Measurements from ENCODE around the gene THTPA. TPM values are rescaled to one million over a fixed set of nuclear protein-coding genes. Genes with fewer than 3 reads are reported as not detected.
A peak's percentile ranks its signal among the peaks of the same experiment; 100 is the strongest.

The THTPA gene
- polyA plus RNA-seq, 1 donor from 2014 or later: 18.1 TPM

GRCh38 chr14:23542261-23542660 is 13.8 kb upstream of the THTPA start:
- no peaks in the 10 kb centered on the region for H3K9me3 Mint-ChIP-seq
- H3K4me3 Mint-ChIP-seq: no peak overlapping the region
- no peaks in the 10 kb centered on the region for H3K36me3 Mint-ChIP-seq
- H3K27ac Mint-ChIP-seq: no peak overlapping the region
- peaks cover 0 to 6% (median 3%) of the 10 kb centered on the region in 3 donors for H3K4me1 Mint-ChIP-seq
- peaks cover 3% of the 10 kb centered on the region for H3K27me3 Mint-ChIP-seq

GRCh38 chr14:23543403-23543802 is 12.7 kb upstream of the THTPA start:
- no peak overlapping the region for H3K27ac Mint-ChIP-seq
- peaks cover 3% of the 10 kb centered on the region for H3K27me3 Mint-ChIP-seq
- H3K4me3 Mint-ChIP-seq: no peak overlapping the region
- no peaks in the 10 kb centered on the region for H3K9me3 Mint-ChIP-seq
- H3K4me1 Mint-ChIP-seq: peaks cover 0 to 6% (median 3%) of the 10 kb centered on the region in 3 donors
- no peaks in the 10 kb centered on the region for H3K36me3 Mint-ChIP-seq

- H3K9me3 Mint-ChIP-seq: no peaks in the 10 kb centered on the region
- H3K36me3 Mint-ChIP-seq: no peaks in the 10 kb centered on the region
- peaks cover 3% of the 10 kb centered on the region for H3K27me3 Mint-ChIP-seq
- H3K4me3 Mint-ChIP-seq: no peak overlapping the region
- H3K4me1 Mint-ChIP-seq: no peaks in the 10 kb centered on the region
- no peak overlapping the region for H3K27ac Mint-ChIP-seq
Measured at GRCh38 chr14:23544511-23545447, 11.3 kb upstream of the THTPA start.

GRCh38 chr14:23545740-23546365 is 10.2 kb upstream of the THTPA start:
- no peaks in the 10 kb centered on the region for H3K4me1 Mint-ChIP-seq
- no peaks in the 10 kb centered on the region for H3K36me3 Mint-ChIP-seq
- H3K27ac Mint-ChIP-seq: no peak overlapping the region
- no peaks in the 10 kb centered on the region for H3K27me3 Mint-ChIP-seq
- H3K9me3 Mint-ChIP-seq: no peaks in the 10 kb centered on the region
- H3K4me3 Mint-ChIP-seq: no peak overlapping the region

GRCh38 chr14:23546450-23547035 is 9.5 kb upstream of the THTPA start:
- H3K4me3 Mint-ChIP-seq: no peak overlapping the region

GRCh38 chr14:23547924-23548323 is 8.1 kb upstream of the THTPA start:
- Mint-ChIP-seq H3K9me3 (no peaks in the 10 kb centered on the region), H3K4me3 (no peak overlapping the region), H3K36me3 (no peaks in the 10 kb centered on the region)

More at GRCh38 chr14:23546450-23547035, 9.5 kb upstream of the THTPA start:
- Mint-ChIP-seq H3K36me3 (no peaks in the 10 kb centered on the region), H3K9me3 (no peaks in the 10 kb centered on the region), H3K4me1 (peaks cover 0 to 3% (median 0%) of the 10 kb centered on the region in 3 donors), H3K27me3 (peaks cover 2% of the 10 kb centered on the region), H3K27ac (no peak overlapping the region)

GRCh38 chr14:23548351-23549318 is 7.4 kb upstream of the THTPA start:
- Mint-ChIP-seq H3K27ac (no peak overlapping the region), H3K36me3 (no peaks in the 10 kb centered on the region), H3K4me1 (peaks cover 0 to 6% (median 3%) of the 10 kb centered on the region in 3 donors), H3K27me3 (peaks cover 2% of the 10 kb centered on the region), H3K4me3 (no peak overlapping the region), H3K9me3 (no peaks in the 10 kb centered on the region)

More at GRCh38 chr14:23547924-23548323, 8.1 kb upstream of the THTPA start:
- Mint-ChIP-seq H3K27me3 (peaks cover 2% of the 10 kb centered on the region), H3K4me1 (peaks cover 0 to 6% (median 3%) of the 10 kb centered on the region in 3 donors), H3K27ac (no peak overlapping the region)

GRCh38 chr14:23550131-23550811 is 5.8 kb upstream of the THTPA start:
- H3K4me3 Mint-ChIP-seq: no peak overlapping the region
- no peaks in the 10 kb centered on the region for H3K9me3 Mint-ChIP-seq

GRCh38 chr14:23550812-23551265 is 5.2 kb upstream of the THTPA start:
- peaks cover 0 to 8% (median 5%) of the 10 kb centered on the region in 3 donors for H3K4me1 Mint-ChIP-seq
- peak overlapping the region in 1 of 3 donors; percentile 93 for H3K27ac Mint-ChIP-seq
- peak overlapping the region in 1 of 4 donors; percentile 95 for H3K4me3 Mint-ChIP-seq
- no peaks in the 10 kb centered on the region for H3K36me3 Mint-ChIP-seq
- H3K27me3 Mint-ChIP-seq: peaks cover 2% of the 10 kb centered on the region
- H3K9me3 Mint-ChIP-seq: no peaks in the 10 kb centered on the region

More at GRCh38 chr14:23550131-23550811, 5.8 kb upstream of the THTPA start:
- peaks cover 2% of the 10 kb centered on the region for H3K27me3 Mint-ChIP-seq
- peaks cover 0 to 7% (median 4%) of the 10 kb centered on the region in 3 donors for H3K4me1 Mint-ChIP-seq
- no peak overlapping the region for H3K27ac Mint-ChIP-seq
- no peaks in the 10 kb centered on the region for H3K36me3 Mint-ChIP-seq

GRCh38 chr14:23551266-23552028 is 4.6 kb upstream of the THTPA start, which contains the start of gene ZFHX2:
ZFHX2 (minus strand) TSS chr14:23551765; CDS start chr14:23535325, 16,440 bp downstream.
- Mint-ChIP-seq H3K9me3 (no peaks in the 10 kb centered on the region), H3K36me3 (no peaks in the 10 kb centered on the region), H3K27me3 (peaks cover 2% of the 10 kb centered on the region), H3K4me3 (peak within 1 kb of the TSS in 1 of 4 donors; percentile 95), H3K27ac (peak within 1 kb of the TSS; percentile 37 to 93 (median 65)), H3K4me1 (peaks cover 0 to 11% (median 6%) of the 10 kb centered on the region in 3 donors)

- peak overlapping the region; percentile 79 to 97 (median 97) for H3K27ac Mint-ChIP-seq
- no peaks in the 10 kb centered on the region for H3K36me3 Mint-ChIP-seq
- H3K9me3 Mint-ChIP-seq: no peaks in the 10 kb centered on the region
- peak overlapping the region; percentile 93 to 98 (median 96) for H3K4me3 Mint-ChIP-seq
- peaks cover 12 to 25% (median 17%) of the 10 kb centered on the region in 3 donors for H3K4me1 Mint-ChIP-seq
- peaks cover 2% of the 10 kb centered on the region for H3K27me3 Mint-ChIP-seq
Measured at GRCh38 chr14:23555533-23555881, 564 bp upstream of the THTPA start.

GRCh38 chr14:23556700-23557440 is 799 bp downstream of the THTPA start:
- Mint-ChIP-seq H3K27ac (peak overlapping the region; percentile 79 to 97 (median 97)), H3K4me1 (peaks cover 16 to 21% (median 17%) of the 10 kb centered on the region in 3 donors), H3K4me3 (peak overlapping the region; percentile 93 to 98 (median 96)), H3K27me3 (no peaks in the 10 kb centered on the region), H3K36me3 (no peaks in the 10 kb centered on the region), H3K9me3 (no peaks in the 10 kb centered on the region)

Measured in IgD-negative memory B cell (primary cell).